ENCODE data around the gene HERC6. TPM values are rescaled to one million over a fixed set of nuclear protein-coding genes. Genes with fewer than 3 reads are reported as not detected.

The HERC6 gene
- polyA plus RNA-seq, 1 of the 3 experiments (the other 2 are of a cell fraction): 1.7 TPM

DNA sequence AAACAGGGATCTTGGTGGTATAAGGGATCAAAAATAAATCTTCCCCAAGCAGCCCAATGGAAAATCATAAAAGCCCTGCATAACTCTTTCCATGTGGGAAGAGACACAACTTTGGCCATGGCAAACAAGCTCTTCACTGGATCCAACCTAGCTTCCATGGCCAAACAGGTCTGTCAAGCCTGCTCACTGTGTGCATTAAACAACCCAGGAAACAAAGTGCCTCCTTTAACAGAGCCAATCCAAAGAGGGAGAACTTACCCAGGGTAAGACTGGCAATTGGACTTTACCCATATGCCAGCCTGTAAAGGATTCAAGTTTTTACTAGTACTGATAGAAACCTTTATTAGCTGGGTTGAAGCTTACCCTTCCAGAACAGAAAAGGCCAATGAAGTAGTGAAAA lies 70.6 kb downstream of the HERC6 start:
- no peaks in the 10 kb centered on the region for H3K9me3 ChIP-seq
- TF ChIP-seq TEAD4 (IDR thresholded peaks at IDR 0.05; ENCODE audit: borderline replicate concordance, insufficient read depth) (no peak), FOXJ3 (CRISPR knock-in tag; IDR thresholded peaks at IDR 0.05) (no peak)
- no peaks in the 10 kb centered on the region for H4K20me1 ChIP-seq (ENCODE audit: insufficient read depth)
- H3K79me2 ChIP-seq (ENCODE audit: insufficient read depth): no peaks in the 10 kb centered on the region
- H3K27ac ChIP-seq (ENCODE audit: low read depth in 2 of 2, low read length in 1 of 2): no peak overlapping the region
- CTCF ChIA-PET: interaction anchor here (1.0 to 4.2 kb wide), 5 partner anchors 8 to 210 kb away, joined by 3 to 11 read pairs (median 4); partner anchors contain the start of gene HERC5
- no peak overlapping the region for H3K9ac ChIP-seq
- no peak overlapping the region for H2AFZ ChIP-seq (ENCODE audit: low read depth)
- POLR2A ChIA-PET: no interaction called here
- no peaks in the 10 kb centered on the region for H3F3A ChIP-seq (replicated peaks; ENCODE audit: insufficient read depth)
- no peak for DNase-seq
- H3K27me3 ChIP-seq (ENCODE audit: insufficient read depth): no peaks in the 10 kb centered on the region
- no peaks in the 10 kb centered on the region for H3K9me2 ChIP-seq
- H3K4me2 ChIP-seq: no peak overlapping the region
- no peaks in the 10 kb centered on the region for H3K4me1 ChIP-seq (ENCODE audit: control insufficient read depth in 1 of 2, insufficient read depth in 2 of 2, low read depth in 1 of 2, low read length in 1 of 2)
- H3K36me3 ChIP-seq (replicated peaks in 1 of 2; ENCODE audit: control insufficient read depth in 1 of 2, insufficient read depth in 2 of 2, low read length in 1 of 2): no peaks in the 10 kb centered on the region
- H3K4me3 ChIP-seq (ENCODE audit: low read depth in 2 of 2, low read length in 1 of 2): no peak overlapping the region

DNA sequence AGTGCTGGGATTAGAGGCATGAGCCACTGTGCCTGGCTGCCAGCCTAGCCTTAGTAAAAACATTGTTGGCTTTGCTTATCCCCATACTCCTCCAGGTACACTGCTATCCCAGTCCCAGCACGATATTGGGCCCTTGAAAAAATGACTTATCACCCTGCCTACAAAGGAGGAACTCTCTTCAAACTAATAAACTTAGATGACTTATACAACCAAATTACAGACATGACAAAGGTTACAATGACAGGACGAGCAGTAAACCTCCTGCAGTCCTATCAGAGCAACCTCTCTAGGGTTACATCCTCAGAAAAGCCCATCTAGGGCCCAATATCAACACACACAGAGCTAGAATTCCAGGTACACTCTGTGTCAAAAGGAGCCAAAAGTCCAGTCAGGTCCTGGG lies 72.6 kb downstream of the HERC6 start:
- Histone ChIP-seq H3F3A (replicated peaks; ENCODE audit: insufficient read depth) (no peaks in the 10 kb centered on the region), H3K4me2 (no peak overlapping the region), H3K9me3 (no peaks in the 10 kb centered on the region), H4K20me1 (ENCODE audit: insufficient read depth) (no peaks in the 10 kb centered on the region), H2AFZ (ENCODE audit: low read depth) (no peak overlapping the region), H3K9me2 (no peaks in the 10 kb centered on the region), H3K9ac (no peak overlapping the region), H3K36me3 (replicated peaks in 1 of 2; ENCODE audit: control insufficient read depth in 1 of 2, insufficient read depth in 2 of 2, low read length in 1 of 2) (no peaks in the 10 kb centered on the region), H3K27ac (ENCODE audit: low read depth in 2 of 2, low read length in 1 of 2) (no peak overlapping the region), H3K4me3 (ENCODE audit: low read depth in 2 of 2, low read length in 1 of 2) (no peak overlapping the region), H3K27me3 (ENCODE audit: insufficient read depth) (no peaks in the 10 kb centered on the region), H3K4me1 (ENCODE audit: control insufficient read depth in 1 of 2, insufficient read depth in 2 of 2, low read depth in 1 of 2, low read length in 1 of 2) (peaks cover 0 to 3% of the 10 kb centered on the region in 2 experiments; a peak in 1 of 4 replicates), H3K79me2 (ENCODE audit: insufficient read depth) (no peaks in the 10 kb centered on the region)
- no peak for DNase-seq
- WGBS (ENCODE audit: low lambda C conversion rate): 35% methylated on average over 2 of the region's 2 CpGs
- TF ChIP-seq MEF2A (IDR thresholded peaks at IDR 0.05; ENCODE audit: borderline replicate concordance, low read depth): no peak
- ChIA-PET POLR2A (no interaction called here), CTCF (no interaction called here)

- ChIA-PET POLR2A (no interaction called here), CTCF (interaction anchor here (0.6 to 1.0 kb wide), 2 partner anchors 62 to 168 kb away, joined by 3 read pairs; partner anchors contain the start of gene PPM1K)
- Histone ChIP-seq H3K4me3 (ENCODE audit: low read depth in 2 of 2, low read length in 1 of 2) (no peak overlapping the region), H3K9me2 (no peaks in the 10 kb centered on the region), H3K9ac (no peak overlapping the region), H3K36me3 (replicated peaks in 1 of 2; ENCODE audit: control insufficient read depth in 1 of 2, insufficient read depth in 2 of 2, low read length in 1 of 2) (no peaks in the 10 kb centered on the region), H3K4me1 (ENCODE audit: control insufficient read depth in 1 of 2, insufficient read depth in 2 of 2, low read depth in 1 of 2, low read length in 1 of 2) (peaks cover 0 to 5% of the 10 kb centered on the region in 2 experiments; a peak in 1 of 4 replicates), H3K27ac (ENCODE audit: low read depth in 2 of 2, low read length in 1 of 2) (no peak overlapping the region), H3K4me2 (no peak overlapping the region), H4K20me1 (ENCODE audit: insufficient read depth) (no peaks in the 10 kb centered on the region), H3K27me3 (ENCODE audit: insufficient read depth) (peaks cover 11% of the 10 kb centered on the region), H3K79me2 (ENCODE audit: insufficient read depth) (no peaks in the 10 kb centered on the region), H2AFZ (ENCODE audit: low read depth) (no peak overlapping the region), H3F3A (replicated peaks; ENCODE audit: insufficient read depth) (no peaks in the 10 kb centered on the region), H3K9me3 (no peaks in the 10 kb centered on the region)
- WGBS (ENCODE audit: low lambda C conversion rate): 83% methylated on average over 1 of the region's 2 CpGs
- no peak for DNase-seq
- TF ChIP-seq FOSL2 (IDR thresholded peaks at IDR 0.05; ENCODE audit: borderline replicate concordance, low read depth) (no peak), MEF2A (IDR thresholded peaks at IDR 0.05; ENCODE audit: borderline replicate concordance, low read depth) (no peak), EP300 (IDR thresholded peaks at IDR 0.05; ENCODE audit: borderline replicate concordance in 1 of 2, low read depth in 1 of 2, low read length in 1 of 2) (no peak), GATA2 (CRISPR knock-in tag; IDR thresholded peaks at IDR 0.05) (no peak), ELF1 (IDR thresholded peaks at IDR 0.05) (no peak), RFX5 (IDR thresholded peaks at IDR 0.05; ENCODE audit: low read length) (no peak)
- TF ChIP-seq, protein P1, sequence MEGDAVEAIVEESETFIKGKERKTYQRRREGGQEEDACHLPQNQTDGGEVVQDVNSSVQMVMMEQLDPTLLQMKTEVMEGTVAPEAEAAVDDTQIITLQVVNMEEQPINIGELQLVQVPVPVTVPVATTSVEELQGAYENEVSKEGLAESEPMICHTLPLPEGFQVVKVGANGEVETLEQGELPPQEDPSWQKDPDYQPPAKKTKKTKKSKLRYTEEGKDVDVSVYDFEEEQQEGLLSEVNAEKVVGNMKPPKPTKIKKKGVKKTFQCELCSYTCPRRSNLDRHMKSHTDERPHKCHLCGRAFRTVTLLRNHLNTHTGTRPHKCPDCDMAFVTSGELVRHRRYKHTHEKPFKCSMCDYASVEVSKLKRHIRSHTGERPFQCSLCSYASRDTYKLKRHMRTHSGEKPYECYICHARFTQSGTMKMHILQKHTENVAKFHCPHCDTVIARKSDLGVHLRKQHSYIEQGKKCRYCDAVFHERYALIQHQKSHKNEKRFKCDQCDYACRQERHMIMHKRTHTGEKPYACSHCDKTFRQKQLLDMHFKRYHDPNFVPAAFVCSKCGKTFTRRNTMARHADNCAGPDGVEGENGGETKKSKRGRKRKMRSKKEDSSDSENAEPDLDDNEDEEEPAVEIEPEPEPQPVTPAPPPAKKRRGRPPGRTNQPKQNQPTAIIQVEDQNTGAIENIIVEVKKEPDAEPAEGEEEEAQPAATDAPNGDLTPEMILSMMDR (IDR thresholded peaks at IDR 0.05): no peak
- TF ChIP-seq, protein P2, sequence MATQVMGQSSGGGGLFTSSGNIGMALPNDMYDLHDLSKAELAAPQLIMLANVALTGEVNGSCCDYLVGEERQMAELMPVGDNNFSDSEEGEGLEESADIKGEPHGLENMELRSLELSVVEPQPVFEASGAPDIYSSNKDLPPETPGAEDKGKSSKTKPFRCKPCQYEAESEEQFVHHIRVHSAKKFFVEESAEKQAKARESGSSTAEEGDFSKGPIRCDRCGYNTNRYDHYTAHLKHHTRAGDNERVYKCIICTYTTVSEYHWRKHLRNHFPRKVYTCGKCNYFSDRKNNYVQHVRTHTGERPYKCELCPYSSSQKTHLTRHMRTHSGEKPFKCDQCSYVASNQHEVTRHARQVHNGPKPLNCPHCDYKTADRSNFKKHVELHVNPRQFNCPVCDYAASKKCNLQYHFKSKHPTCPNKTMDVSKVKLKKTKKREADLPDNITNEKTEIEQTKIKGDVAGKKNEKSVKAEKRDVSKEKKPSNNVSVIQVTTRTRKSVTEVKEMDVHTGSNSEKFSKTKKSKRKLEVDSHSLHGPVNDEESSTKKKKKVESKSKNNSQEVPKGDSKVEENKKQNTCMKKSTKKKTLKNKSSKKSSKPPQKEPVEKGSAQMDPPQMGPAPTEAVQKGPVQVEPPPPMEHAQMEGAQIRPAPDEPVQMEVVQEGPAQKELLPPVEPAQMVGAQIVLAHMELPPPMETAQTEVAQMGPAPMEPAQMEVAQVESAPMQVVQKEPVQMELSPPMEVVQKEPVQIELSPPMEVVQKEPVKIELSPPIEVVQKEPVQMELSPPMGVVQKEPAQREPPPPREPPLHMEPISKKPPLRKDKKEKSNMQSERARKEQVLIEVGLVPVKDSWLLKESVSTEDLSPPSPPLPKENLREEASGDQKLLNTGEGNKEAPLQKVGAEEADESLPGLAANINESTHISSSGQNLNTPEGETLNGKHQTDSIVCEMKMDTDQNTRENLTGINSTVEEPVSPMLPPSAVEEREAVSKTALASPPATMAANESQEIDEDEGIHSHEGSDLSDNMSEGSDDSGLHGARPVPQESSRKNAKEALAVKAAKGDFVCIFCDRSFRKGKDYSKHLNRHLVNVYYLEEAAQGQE (IDR thresholded peaks at IDR 0.05; ENCODE audit: low read depth, low read length): no peak
Measured at GRCh38 chr4:88452912-88453311, 74.3 kb downstream of the HERC6 start.
